Right ventricle myocardium superior (tissue), 1 donor: ENCODE results near the gene EPAS1. TPM values are rescaled to one million over a fixed set of nuclear protein-coding genes. Genes with fewer than 3 reads are reported as not detected.

Source experiments
- ATAC-seq: fragments of 200-7000 bp; cut with Tn5 transposase; one replicate; pipeline ENCODE4 v1.9.1; 2020; ENCODE audit warnings: mild to moderate bottlenecking; ENCODE audit not compliant: poor library complexity
- DNase-seq: peaks from one replicate; pipeline ENCODE4 v3.0.0-alpha.2; 2020
- intact Hi-C: fragments of 100-400 bp; cut with DNase I; formaldehyde crosslinking; loops from one replicate; pipeline ENCODE4 v1.11.2; 2022
- long read RNA-seq: library from polyadenylated mRNA; unstranded; transcript quantifications from one replicate; pipeline ENCODE4 v2.0.0, GENCODE V29; 2021
- total RNA-seq: library from RNA; stranded (reverse); fragmentation: NEBNext Ultra II Directional; extraction: Animal tissue kit (Norgen Biotek cat#: 25700); gene quantifications from one replicate; pipeline ENCODE4 v1.2.1, GENCODE V29; 2021
- donor health status: DM: no; HTN: yes; CAD: no; lungs with severe emphysema.

The EPAS1 gene
- total RNA-seq: 200 TPM
- long read RNA-seq, transcript EPAS1-206 (5 exons, 3,622 nt): major isoform, 5 of 33 reads
- long read RNA-seq, partial matches to known transcripts: 26 of 33 reads
- long read RNA-seq, other reads (novel, unspliced or antisense): 2 of 33 reads

- peak; percentile 83 for ATAC-seq
- intact Hi-C loops: loop anchor here (2.0 to 5.0 kb wide), 2 partner anchors 65 to 234 kb away; no protein-coding TSS in a partner anchor
Measured at GRCh38 chr2:46296840-46297545, at the start of gene EPAS1. TSS of gene EPAS1 (plus strand) at chr2:46297407. CDS start at chr2:46297912, 505 bp downstream.

DNA sequence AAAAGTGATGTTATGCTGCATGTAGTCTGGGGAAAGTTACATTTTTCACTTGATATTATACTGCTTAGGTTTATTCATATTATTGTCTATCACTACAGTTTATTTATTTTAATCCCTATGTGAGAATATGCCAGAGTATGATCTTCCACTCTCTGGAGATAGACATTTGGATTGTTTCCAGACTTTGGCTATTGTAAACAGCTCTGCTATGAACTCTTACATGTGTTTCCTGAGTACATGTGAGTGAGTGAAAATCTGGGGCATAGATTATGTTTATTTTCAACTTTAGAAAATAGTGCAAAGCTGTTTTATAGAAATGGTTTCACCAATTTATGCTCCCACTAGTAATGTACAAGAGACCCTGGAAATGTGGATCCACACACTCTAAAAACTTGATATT, 49.0 kb upstream of the EPAS1 start:
- intact Hi-C loops: no loop called here
- DNase-seq: no peak
- peak; percentile 44 for ATAC-seq

More at GRCh38 chr2:46296840-46297545, at the start of gene EPAS1:
- DNase-seq: peak; percentile 98

GRCh38 chr2:46249654-46250053, 47.6 kb upstream of the EPAS1 start:
- intact Hi-C loops: no loop called here
- no peak for ATAC-seq
- no peak for DNase-seq

DNA sequence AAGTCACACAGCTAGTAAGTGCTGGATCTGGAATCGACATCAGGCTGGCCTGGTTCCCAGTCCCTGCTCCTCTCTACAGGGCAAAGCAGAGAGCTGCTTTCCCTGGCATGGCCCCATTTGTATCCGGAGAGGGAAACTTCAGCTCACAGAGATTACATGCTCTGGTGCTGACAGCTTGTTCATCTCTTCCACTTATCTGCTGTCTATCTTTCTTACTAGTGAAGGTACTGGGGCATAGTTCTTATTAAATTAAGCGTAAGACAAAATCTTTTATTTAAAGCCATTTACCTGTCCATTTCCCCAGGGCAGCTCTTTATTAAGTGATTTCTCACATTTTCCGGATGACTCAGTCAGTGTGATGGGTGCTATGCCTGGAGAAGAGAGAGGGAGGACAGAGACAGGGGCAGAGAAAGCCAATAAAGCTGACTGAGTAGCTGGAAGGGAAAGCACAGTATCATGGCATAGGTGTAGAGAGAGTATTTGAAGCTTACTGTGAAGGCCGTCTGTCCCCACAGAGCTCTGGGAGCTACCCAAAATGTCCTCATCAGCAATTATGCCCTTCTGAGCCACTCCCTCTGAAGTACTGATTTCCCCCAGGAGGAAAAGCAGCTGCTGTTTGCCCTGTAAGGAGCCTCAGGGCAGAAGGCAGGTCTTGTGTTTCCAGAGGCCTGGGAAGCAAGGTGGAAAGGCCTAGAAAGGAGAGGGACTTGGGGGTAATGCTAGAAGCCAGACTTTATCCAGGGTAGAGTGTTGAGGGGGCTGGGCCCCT, 44.1 kb upstream of the EPAS1 start:
- ATAC-seq: peak; percentile 91
- intact Hi-C loops: no loop called here
- peak; percentile 87 for DNase-seq

GRCh38 chr2:46254474-46254873, 42.7 kb upstream of the EPAS1 start:
- DNase-seq: no peak
- ATAC-seq: no peak
- intact Hi-C loops: no loop called here

DNA sequence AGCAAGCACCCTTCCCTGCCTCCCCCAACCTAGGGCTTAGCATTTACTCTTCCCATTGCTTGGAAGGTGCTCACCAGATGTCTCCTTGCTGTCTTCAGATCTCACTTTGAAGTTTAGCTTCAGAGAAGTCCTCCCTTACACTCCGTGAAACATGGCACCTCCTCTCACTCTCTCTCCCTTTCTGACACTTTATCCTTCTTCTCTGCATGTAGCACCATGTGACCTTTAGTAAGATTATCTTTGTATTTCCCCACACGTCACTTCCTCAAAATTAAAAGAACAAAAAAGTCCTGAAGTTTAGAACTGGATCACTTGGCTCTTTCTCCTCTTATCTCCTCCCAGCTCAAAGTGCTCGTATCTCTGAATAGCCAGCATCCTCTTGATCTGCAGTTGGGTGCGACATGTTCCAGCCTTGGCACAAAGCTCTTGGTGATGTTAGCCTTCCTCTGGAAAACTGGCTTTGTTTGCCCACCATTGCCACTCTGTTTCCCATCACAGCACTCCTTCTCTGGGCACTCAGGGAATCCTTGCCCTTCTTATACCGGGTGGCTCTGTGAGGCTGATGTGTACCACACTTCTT, 40.6 kb upstream of the EPAS1 start:
- ATAC-seq: no peak
- DNase-seq: no peak
- intact Hi-C loops: no loop called here

DNA sequence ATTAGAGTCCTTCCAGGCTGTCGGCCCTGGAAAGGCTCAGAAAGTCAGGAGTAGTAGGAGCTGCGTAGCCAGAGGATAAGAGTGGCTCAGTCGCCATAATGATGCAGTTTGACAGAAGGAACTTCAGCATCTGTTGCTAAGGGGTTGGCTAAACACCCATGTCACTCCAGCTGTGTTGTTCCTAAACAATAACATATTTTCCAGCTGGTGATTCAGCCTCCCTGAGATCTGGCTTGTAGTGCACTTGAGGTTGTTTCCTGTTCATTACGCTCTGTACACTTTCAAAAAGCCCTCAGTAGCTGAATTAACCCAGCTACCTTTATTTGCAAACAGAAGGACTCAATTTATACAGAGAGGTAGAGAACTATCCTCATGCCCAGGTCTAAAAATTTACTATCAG, 39.7 kb upstream of the EPAS1 start:
- DNase-seq (no peak), ATAC-seq (peak; percentile 35)
- intact Hi-C loops: no loop called here

GRCh38 chr2:46257980-46258379, 39.2 kb upstream of the EPAS1 start:
- intact Hi-C loops: no loop called here
- DNase-seq (no peak), ATAC-seq (no peak)

DNA sequence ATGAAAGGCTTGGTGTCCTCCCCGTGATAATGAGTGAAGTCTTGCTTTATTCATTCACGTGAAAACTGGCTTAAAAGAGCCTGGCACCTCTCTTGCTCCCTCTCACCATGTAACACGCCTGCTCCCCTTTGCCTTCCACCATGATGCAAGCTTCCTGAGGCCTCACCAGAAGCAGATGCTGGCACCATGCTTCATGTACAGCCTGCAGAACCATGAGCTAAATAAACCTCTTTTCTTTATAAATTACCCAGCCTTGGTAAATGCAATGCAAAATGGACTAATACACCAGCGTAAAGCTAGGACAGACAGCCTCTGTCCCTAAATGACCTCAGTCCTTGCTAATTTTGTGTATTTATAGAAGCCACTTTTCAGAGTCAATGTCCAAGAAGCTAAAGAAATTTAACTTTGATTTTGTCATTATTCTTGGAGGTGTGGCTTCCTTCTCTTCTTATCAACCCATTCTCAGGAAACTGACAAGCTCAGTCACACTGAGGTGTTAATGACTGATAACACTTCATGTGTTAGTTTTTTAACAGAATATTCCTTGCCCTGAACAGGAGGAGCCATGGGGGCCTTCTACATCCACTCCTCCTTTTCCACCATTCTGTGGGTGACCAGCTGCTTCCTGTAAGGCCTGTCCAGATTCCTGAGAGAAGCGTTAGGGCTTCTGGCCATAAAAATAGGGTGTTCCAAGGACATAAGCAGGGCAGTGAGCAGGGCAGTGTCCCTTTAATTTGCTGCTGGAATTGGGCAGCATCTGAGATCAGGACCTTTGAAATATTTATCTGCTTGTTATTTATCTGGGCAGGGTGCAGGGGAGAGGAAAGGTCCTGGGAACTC, 38.0 kb upstream of the EPAS1 start:
- ATAC-seq: peak; percentile 59
- intact Hi-C loops: no loop called here
- no peak for DNase-seq

- DNase-seq (no peak), ATAC-seq (no peak)
- intact Hi-C loops: no loop called here
Measured at GRCh38 chr2:46259777-46260168, 37.4 kb upstream of the EPAS1 start.

DNA sequence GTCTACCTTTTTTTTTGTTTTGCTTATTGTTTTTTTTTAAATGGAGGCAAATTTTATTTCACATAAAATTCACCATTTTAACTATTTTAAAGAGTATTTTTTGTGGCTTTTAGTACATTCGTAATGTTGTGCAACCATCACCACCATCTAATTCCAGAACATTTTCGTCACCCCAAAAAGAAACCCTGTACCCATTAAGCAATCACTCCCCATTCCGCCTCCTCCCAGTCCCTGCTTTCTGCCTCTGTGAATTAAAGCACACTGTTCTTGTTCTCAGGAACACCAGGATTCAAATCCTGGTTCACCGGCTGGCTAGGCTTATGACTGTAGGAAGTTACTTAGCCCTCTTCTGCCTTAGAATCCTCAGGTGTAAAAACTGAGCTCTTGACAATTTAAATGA, 36.9 kb upstream of the EPAS1 start:
- intact Hi-C loops: no loop called here
- DNase-seq (no peak), ATAC-seq (no peak)

- ATAC-seq (no peak), DNase-seq (no peak)
- intact Hi-C loops: no loop called here
Measured at GRCh38 chr2:46262248-46262938, 34.8 kb upstream of the EPAS1 start.

GRCh38 chr2:46263347-46263746, 33.9 kb upstream of the EPAS1 start:
- intact Hi-C loops: no loop called here
- ATAC-seq (no peak), DNase-seq (no peak)

DNA sequence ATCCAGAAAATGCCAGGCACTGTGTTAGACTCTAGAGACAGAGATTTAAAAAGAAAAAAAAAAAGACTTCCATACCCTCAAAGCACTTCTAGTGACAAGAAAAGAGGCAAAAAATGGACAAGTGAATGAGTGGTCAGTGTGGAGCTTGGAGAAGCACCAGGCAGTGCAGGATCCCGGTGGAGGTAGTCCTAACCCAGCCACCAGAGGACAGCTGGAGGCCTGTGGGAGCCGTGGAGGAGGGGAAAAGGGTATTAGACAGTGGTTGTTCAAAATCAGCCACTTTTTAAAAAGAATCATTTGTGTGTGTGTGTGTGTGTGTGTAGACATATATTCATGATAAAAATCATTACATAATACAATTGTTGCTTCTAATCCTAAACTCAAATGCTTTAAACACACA, 32.8 kb upstream of the EPAS1 start:
- ATAC-seq (no peak), DNase-seq (no peak)
- intact Hi-C loops: no loop called here

GRCh38 chr2:46266134-46266533, 31.1 kb upstream of the EPAS1 start:
- DNase-seq (no peak), ATAC-seq (no peak)
- intact Hi-C loops: no loop called here

GRCh38 chr2:46267616-46268015, 29.6 kb upstream of the EPAS1 start:
- ATAC-seq (no peak), DNase-seq (no peak)
- intact Hi-C loops: no loop called here

DNA sequence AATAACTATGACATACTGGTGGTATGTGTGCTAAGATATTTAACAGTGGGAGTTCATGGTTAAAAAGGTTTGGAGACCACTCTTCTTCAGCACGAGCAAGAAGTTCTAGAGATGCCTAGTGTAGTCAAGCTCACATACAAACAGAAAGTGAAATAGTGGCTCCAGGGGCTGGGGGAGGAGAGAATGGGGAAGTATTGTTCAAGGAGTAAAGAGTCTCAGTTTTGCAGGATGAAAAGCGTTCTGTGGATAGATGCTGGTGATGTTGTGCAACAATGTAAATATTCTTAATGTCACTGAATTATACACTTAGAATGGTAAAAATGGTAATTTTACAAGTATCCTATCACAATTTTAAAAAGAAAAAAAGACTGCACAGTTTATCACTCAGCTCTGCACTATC, 29.0 kb upstream of the EPAS1 start:
- ATAC-seq: peak; percentile 47
- intact Hi-C loops: no loop called here

GRCh38 chr2:46269001-46269400, 28.2 kb upstream of the EPAS1 start:
- ATAC-seq (no peak), DNase-seq (no peak)
- intact Hi-C loops: no loop called here

More for the DNA sequence above, 29.0 kb upstream of the EPAS1 start:
- DNase-seq: no peak
